ENCODE results near the gene EPHA6. TPM values are rescaled to one million over a fixed set of nuclear protein-coding genes. Genes with fewer than 3 reads are reported as not detected.

Gene EPHA6
- total and polyA plus RNA-seq, 2 donors (not counting 1 experiment from before 2014, with no cell fraction given): under 0.01 TPM; not detected in 1

GRCh38 chr3:96960661-96961330 lies 146.4 kb downstream of the EPHA6 start:
- H3K27me3 ChIP-seq (ENCODE audit: control insufficient read depth, insufficient read depth, low read length): no peaks in the 10 kb centered on the region
- no peak overlapping the region for H3K27ac ChIP-seq (ENCODE audit: insufficient read depth, low read length)
- H2AFZ ChIP-seq (ENCODE audit: low read length): no peak overlapping the region
- no peak for DNase-seq (ENCODE audit: low read depth in 2 of 2)
- no peaks in the 10 kb centered on the region for H3K79me2 ChIP-seq (ENCODE audit: control insufficient read depth, insufficient read depth, low read length)
- H3K9me3 ChIP-seq (ENCODE audit: control insufficient read depth, insufficient read depth, low read depth, low read length): no peaks in the 10 kb centered on the region
- no peak overlapping the region for H3K9ac ChIP-seq (ENCODE audit: insufficient read depth, low read length)
- no peak overlapping the region for H3K4me3 ChIP-seq (replicated peaks in 1 of 4; ENCODE audit: control extremely low read depth in 1 of 4, insufficient read depth in 1 of 4, low read depth in 3 of 4, low read length in 4 of 4)
- H4K20me1 ChIP-seq (ENCODE audit: control insufficient read depth, extremely low read depth, insufficient read depth, low read length): no peaks in the 10 kb centered on the region
- H3K4me1 ChIP-seq (ENCODE audit: control insufficient read depth, extremely low read depth, insufficient read depth, low read length): no peaks in the 10 kb centered on the region
- no peak for TF ChIP-seq EZH2 (IDR thresholded peaks at IDR 0.05; ENCODE audit: low read length, missing control alignments)
- no peak for TF ChIP-seq CTCF (conservative IDR thresholded peaks at IDR 0.05 in 1 of 2, IDR thresholded peaks at IDR 0.05 in 1 of 2; ENCODE audit: low read depth in 1 of 2, low read length in 2 of 2)
- no peak overlapping the region for H3K4me2 ChIP-seq (ENCODE audit: extremely low read depth, insufficient read depth, low read length)
- no peaks in the 10 kb centered on the region for H3K36me3 ChIP-seq (ENCODE audit: control insufficient read depth, insufficient read depth, low read length)

GRCh38 chr3:96961576-96961975 lies 147.2 kb downstream of the EPHA6 start:
- Histone ChIP-seq H3K4me2 (ENCODE audit: extremely low read depth, insufficient read depth, low read length) (no peak overlapping the region), H3K27me3 (ENCODE audit: control insufficient read depth, insufficient read depth, low read length) (no peaks in the 10 kb centered on the region), H3K9ac (ENCODE audit: insufficient read depth, low read length) (no peak overlapping the region), H3K36me3 (ENCODE audit: control insufficient read depth, insufficient read depth, low read length) (no peaks in the 10 kb centered on the region), H3K9me3 (ENCODE audit: control insufficient read depth, insufficient read depth, low read depth, low read length) (no peaks in the 10 kb centered on the region), H3K4me3 (replicated peaks in 1 of 4; ENCODE audit: control extremely low read depth in 1 of 4, insufficient read depth in 1 of 4, low read depth in 3 of 4, low read length in 4 of 4) (no peak overlapping the region), H4K20me1 (ENCODE audit: control insufficient read depth, extremely low read depth, insufficient read depth, low read length) (no peaks in the 10 kb centered on the region), H3K4me1 (ENCODE audit: control insufficient read depth, extremely low read depth, insufficient read depth, low read length) (no peaks in the 10 kb centered on the region), H3K27ac (ENCODE audit: insufficient read depth, low read length) (no peak overlapping the region), H3K79me2 (ENCODE audit: control insufficient read depth, insufficient read depth, low read length) (no peaks in the 10 kb centered on the region), H2AFZ (ENCODE audit: low read length) (no peak overlapping the region)
- TF ChIP-seq CTCF (conservative IDR thresholded peaks at IDR 0.05 in 1 of 2, IDR thresholded peaks at IDR 0.05 in 1 of 2; ENCODE audit: low read depth in 1 of 2, low read length in 2 of 2) (no peak), EZH2 (IDR thresholded peaks at IDR 0.05; ENCODE audit: low read length, missing control alignments) (no peak)
- no peak for DNase-seq (ENCODE audit: low read depth in 2 of 2)

- H3K4me3 ChIP-seq (replicated peaks in 1 of 4; ENCODE audit: control extremely low read depth in 1 of 4, insufficient read depth in 1 of 4, low read depth in 3 of 4, low read length in 4 of 4): no peak overlapping the region
- no peaks in the 10 kb centered on the region for H3K36me3 ChIP-seq (ENCODE audit: control insufficient read depth, insufficient read depth, low read length)
- H3K27ac ChIP-seq (ENCODE audit: insufficient read depth, low read length): no peak overlapping the region
- no peaks in the 10 kb centered on the region for H4K20me1 ChIP-seq (ENCODE audit: control insufficient read depth, extremely low read depth, insufficient read depth, low read length)
- no peaks in the 10 kb centered on the region for H3K79me2 ChIP-seq (ENCODE audit: control insufficient read depth, insufficient read depth, low read length)
- no peak overlapping the region for H2AFZ ChIP-seq (ENCODE audit: low read length)
- H3K9ac ChIP-seq (ENCODE audit: insufficient read depth, low read length): no peak overlapping the region
- DNase-seq (ENCODE audit: low read depth in 2 of 2): peak in 1 of 2 donors; percentile 6
- no peak overlapping the region for H3K4me2 ChIP-seq (ENCODE audit: extremely low read depth, insufficient read depth, low read length)
- H3K27me3 ChIP-seq (ENCODE audit: control insufficient read depth, insufficient read depth, low read length): no peaks in the 10 kb centered on the region
- TF ChIP-seq CTCF (conservative IDR thresholded peaks at IDR 0.05 in 1 of 2, IDR thresholded peaks at IDR 0.05 in 1 of 2; ENCODE audit: low read depth in 1 of 2, low read length in 2 of 2) (no peak), EZH2 (IDR thresholded peaks at IDR 0.05; ENCODE audit: low read length, missing control alignments) (no peak)
- no peaks in the 10 kb centered on the region for H3K9me3 ChIP-seq (ENCODE audit: control insufficient read depth, insufficient read depth, low read depth, low read length)
- H3K4me1 ChIP-seq (ENCODE audit: control insufficient read depth, extremely low read depth, insufficient read depth, low read length): no peaks in the 10 kb centered on the region
These were observed 152.0 kb downstream of the EPHA6 start for GRCh38 chr3:96966181-96966929.
